Limb (tissue), 2 donors: ENCODE results near the gene KCNK6.
"Not testable (repeated sequence)": the region's sequence is repeated elsewhere in the genome, so short reads cannot be mapped to it uniquely, and the experiment has no call there.

Experiments
- DNase-seq, 2 donors: peaks; one replicate each; pipeline ENCODE4 v3.0.0-alpha.2; 2016; ENCODE audit errors: extremely low spot score in 2 of 2

The KCNK6 gene

DNA sequence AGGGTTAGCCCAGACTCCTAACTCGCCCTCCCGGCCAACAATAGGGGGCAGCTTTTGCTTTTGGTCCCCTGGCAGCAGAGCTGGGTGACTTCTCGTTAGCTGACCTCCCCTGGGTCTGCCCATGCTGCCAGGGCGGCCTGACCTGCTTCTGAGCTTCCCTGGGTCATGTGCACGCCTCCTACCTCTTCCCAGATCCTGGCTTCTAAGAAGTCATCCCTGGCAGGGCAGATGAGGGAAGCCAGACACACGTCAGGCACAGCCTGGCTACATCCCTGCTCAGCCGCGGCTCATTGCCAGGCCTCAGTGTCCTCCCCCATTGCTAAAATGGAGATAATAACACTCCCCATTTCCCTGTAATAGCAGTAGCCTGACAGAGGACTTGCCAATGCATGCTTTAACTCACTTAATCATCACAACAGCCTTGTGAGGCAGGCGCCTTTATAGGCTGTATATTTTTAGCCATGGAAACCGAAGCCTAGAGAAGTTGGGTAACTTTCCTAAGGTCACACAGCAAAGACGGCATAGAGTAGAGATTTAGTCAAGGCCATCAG is 2.1 kb downstream of the KCNK6 start:
- DNase-seq, result no peak

DNA sequence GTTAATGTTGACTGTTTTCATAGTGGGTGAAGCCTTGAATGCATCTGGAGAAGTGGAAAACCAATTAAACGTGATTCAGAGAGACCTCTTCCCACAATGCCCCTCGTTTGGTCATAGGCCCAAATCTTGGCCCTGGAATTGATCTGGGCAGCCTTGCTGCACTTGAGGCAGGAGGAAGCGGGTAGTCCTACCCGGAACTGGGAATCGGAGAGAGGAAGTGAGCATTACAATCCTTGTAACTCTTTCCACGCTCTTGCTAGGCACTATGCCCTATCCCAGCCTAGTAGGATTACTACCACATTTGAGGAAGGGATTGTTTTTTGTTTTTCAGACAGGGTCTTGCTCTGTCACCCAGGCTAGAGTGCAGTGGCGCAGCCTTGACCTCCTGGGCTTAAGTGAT is 3.6 kb downstream of the KCNK6 start:
- no peak for DNase-seq

DNA sequence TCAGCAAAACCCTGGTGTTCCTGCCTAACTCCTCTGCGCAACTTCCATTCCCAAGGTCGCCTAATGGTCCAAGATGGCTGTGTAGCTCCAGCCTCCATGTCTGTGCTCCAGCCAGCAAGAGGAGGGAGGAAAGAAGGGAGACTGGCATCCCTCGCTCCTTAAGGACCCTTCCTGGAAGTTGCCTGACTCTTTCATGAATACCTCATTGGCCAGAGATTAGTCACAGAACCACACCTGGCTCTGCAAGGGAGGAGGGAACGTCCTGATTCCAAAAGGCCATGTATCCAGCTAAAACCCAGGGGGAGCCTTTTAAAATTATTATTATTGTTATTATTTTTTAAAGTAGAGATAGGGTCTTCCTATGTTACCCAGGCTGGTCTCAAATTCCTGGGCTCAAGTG is 4.8 kb downstream of the KCNK6 start:
- DNase-seq, result no peak

DNA sequence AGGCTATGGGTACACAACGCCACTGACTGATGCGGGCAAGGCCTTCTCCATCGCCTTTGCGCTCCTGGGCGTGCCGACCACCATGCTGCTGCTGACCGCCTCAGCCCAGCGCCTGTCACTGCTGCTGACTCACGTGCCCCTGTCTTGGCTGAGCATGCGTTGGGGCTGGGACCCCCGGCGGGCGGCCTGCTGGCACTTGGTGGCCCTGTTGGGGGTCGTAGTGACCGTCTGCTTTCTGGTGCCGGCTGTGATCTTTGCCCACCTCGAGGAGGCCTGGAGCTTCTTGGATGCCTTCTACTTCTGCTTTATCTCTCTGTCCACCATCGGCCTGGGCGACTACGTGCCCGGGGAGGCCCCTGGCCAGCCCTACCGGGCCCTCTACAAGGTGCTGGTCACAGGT is 6.9 kb downstream of the KCNK6 start:
- DNase-seq, result no peak

DNA sequence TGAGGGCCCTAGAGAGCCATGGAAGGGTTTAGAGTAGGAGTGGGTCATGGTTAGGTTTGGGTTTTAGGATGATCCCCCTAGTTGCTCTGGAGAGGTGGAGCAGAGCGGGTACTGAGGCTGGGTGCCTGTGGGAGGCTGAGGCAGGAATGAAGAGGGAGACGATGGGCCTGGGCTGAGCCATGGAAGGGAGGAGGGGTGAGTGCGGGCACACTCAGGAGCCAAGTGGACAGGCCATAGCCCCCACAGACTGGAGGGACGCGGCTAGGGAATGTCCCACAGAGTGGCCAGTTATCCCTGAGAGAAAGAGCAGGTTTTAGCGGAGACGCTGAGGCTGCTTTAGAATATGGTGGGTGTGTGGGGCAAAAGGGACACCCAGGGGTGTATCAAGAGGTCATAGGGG is 10.0 kb downstream of the KCNK6 start:
- no peak for DNase-seq

DNA sequence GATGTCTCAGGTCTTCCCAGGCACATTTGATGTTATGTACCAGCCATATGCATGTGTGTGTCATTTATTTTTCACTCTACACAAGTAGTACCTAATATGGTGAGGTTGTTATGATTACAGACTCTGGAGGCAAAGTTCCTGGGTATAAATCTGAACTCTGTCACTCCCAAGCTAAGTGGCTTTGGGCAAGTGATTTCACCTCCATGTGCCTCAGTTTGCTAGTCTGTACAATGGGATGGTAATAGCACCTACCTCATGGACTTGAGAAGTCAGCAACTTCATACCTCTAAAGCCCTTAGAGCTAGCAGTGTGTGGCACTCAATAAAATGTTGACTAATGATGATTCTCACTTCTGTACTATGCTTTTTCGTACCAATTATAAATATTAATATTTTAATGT is 12.1 kb downstream of the KCNK6 start:
- no peak for DNase-seq

DNA sequence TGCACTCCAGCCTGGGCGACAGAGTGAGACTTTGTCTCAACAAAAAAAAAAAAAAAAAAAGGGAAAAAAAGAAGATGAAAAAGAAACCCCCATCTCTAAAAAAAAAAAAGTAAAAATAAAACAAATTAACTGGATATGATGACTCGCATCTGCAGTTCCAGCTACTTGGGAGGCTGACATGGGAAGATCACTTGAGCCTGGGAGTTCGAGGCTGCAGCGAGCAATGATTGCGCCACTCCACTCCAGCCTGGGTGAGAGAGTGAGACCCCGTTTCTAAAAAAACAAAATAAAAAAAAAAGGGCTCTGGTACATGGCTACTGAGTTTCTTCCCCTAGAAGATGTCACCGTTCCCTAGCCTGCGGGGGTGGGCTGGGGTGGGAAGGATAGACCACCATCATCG is 13.6 kb downstream of the KCNK6 start:
- no peak for DNase-seq

DNA sequence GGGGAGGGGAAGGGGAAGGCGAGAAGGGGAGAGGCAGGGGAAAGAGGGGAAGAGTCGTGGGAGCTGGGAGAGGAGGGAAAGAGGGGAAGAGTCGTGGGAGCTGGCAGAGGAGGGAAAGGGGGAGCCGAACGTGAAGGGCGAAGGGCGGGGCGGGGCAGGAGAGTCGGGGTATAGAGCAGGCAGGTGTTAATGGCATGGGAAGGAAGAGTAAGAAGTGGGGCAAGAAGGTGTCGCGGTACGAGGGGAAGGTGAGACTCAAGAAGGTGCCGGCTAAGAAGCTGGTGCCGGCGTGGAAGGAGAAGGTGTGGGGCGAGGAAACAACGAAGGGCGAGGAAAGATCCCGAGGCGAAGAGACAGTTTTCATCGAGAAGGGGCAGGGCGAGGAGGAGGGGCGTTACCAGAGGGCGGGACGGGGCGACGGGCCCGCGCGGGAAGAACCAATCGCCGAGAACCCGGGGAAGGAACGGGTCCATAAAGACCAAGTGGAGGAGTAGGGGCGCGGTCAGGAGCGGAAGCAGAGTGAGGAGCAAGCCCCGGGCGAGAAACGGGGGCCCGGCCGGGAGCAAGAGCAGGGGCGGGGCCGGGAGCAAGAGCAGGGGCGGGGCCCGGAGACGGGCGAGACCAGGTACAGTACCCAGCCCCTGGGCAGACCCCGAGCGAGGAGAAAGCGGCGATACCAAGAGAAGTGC is 16.4 kb downstream of the KCNK6 start:
- DNase-seq, result peak; percentile 94 to 95

DNA sequence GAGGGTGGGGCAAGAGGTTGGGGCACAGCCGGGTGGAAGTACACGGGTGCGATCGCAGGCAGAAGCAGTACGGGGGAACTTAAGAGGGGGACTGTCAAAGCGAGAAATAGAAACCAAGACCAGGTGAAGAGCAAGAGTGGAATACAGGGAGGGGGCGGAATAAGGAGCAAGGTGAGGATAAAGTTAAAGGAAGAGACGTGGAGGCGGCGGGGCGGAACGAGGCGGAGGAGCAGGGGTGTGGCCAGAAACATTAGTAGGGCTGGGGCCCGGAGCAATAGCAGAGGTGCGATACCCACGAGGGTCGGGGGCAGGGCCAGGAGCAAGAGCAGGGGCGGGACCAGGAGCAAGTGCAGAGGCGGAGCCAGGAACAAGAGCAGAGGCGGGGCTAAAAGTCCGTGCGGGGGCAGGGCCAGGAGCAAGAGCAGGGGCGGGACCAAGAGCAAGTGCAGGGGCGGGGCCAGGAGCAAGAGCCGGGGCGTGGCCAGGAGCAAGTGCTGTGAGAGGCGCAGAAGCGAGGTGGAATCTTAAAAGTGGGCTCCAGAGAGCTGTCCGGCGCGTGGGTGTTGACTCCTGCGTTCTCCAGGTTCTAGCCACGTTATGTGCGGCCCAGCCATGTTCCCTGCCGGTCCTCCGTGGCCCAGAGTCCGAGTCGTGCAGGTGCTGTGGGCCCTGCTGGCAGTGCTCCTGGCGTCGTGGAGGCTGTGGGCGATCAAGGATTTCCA is 17.2 kb downstream of the KCNK6 start:
- peak; percentile 92 to 94 for DNase-seq

DNA sequence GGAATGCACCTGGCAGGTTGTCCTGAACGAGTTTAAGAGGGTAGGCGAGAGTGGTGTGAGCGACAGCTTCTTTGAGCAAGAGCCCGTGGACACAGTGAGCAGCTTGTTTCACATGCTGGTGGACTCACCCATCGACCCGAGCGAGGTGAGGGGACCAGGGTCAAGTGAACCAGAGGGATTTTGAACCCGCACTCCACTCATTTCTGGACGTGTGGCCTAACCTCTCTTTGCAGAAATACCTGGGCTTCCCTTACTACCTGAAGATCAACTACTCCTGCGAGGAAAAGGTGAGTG is 17.7 kb downstream of the KCNK6 start:
- no peak for DNase-seq

DNA sequence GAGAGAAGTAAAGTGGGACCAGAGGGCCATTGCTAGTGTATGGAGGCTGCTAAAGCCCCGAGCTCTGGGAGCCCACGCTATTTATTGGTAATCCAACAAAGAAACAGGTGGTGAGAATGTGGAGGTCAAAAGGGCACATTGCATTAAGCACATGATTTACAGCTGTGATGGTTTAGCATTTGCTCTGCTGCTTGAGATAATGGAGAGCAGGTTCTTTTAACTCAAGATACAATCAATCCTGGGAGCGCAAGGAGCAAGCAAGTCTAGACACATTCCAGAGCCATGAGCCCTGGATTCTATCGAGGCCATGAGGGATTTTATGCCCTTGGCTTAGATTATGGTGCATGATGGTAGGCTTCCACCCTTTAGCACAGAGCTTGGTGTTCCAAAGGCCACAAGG is 19.4 kb downstream of the KCNK6 start:
- not testable (repeated sequence) for DNase-seq

DNA sequence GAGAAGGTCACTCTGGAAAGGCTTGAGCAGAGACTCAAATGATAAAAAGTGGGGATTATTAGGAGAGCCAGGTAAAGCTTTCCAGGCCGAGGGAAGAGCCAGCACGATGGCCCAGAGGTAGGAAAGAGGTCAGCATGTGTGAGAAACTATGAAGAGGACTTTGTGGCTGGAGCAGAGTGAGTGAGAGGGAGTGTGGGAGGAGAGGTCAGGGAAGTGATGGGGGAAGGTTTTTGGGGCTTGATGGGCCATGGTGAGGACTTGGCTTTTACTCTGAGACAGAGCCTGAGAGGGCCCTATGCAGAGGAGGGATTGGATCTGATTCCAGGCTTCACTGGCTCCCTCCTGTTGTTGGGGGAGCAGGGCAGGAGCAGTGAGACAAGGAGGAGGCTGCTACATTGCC is 21.3 kb downstream of the KCNK6 start:
- no peak for DNase-seq

DNA sequence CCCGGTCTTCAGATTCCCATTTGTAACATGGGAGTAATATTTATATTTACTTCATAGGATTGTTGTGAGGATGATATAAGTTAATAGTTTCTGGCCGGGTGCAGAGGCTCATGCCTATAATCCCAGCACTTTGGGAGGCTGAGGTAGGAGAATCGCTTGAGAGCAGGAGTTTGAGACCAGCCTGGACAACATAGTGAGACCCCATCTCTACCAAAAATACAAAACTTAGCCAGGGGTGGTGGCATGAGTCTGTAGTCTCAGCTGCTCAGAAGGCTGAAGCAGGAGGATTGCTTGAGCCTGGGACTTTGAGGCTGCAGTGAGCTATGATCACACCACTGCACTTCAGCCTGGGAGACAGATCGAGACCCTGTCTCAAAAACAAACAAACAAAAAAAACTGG is 27.2 kb downstream of the KCNK6 start:
- DNase-seq, result no peak

DNA sequence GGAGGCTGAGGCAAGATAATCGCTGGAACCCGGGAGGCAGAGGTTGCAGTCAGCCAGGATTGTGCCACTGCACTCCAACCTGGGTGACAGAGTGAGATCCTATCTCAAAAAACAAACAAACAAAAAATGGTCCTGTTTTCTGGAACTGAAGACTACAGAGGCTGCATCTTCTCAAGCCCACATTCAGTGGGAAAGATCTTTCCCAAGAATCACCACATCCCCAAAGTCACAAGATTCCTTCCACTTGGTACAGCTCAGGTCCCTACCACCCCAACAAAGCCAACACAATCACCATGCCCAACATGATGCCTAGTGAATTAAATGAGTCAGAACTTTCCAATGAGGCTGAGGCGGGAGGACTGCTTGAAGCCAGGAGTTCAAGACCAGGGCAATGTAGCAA is 31.2 kb downstream of the KCNK6 start:
- DNase-seq, result no peak

DNA sequence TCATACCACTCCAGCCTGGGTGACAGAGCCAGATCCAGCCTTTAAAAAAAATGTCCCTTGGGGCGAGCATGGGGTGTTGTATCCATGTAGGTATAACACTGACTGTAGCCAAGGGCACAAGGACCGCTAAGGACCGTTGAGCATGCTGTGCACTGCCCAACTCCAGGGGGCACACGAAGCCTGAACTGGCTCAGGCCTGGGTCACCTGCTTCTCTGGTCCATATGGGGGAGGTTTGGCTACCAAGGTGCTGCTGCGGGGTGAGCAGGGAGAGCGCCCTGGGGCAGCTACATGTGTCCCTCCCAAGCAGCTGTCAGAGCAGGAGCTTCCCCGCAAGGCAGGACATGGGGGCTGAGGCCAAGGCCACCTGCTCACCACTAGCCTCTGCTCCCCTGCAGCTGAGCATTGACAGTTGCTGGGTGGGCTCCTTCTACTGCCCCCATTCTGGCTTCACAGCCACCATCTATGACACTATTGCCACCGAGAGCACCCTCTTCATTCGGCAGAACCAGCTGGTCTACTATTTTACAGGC is 32.3 kb downstream of the KCNK6 start:
- no peak for DNase-seq

DNA sequence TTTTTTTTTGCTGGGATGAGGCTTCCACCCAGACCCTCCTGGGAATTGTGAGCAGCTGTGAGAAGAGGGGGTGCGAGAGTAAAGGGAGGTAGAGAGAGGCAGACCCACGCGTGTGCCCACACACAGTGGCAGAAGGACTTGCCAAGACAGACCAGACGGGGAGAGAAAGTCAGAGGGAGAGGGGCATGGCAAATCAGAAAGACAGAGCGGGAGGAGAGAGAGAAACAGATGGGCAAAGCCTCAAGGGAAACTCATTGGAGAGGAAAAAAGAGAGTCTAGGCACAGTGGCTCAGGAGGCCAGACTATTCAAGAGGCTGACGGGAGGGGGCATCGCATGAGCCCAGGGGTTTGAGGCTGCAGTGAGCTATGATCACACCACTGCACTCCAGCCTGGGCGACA is 33.0 kb downstream of the KCNK6 start:
- DNase-seq, result no peak

DNA sequence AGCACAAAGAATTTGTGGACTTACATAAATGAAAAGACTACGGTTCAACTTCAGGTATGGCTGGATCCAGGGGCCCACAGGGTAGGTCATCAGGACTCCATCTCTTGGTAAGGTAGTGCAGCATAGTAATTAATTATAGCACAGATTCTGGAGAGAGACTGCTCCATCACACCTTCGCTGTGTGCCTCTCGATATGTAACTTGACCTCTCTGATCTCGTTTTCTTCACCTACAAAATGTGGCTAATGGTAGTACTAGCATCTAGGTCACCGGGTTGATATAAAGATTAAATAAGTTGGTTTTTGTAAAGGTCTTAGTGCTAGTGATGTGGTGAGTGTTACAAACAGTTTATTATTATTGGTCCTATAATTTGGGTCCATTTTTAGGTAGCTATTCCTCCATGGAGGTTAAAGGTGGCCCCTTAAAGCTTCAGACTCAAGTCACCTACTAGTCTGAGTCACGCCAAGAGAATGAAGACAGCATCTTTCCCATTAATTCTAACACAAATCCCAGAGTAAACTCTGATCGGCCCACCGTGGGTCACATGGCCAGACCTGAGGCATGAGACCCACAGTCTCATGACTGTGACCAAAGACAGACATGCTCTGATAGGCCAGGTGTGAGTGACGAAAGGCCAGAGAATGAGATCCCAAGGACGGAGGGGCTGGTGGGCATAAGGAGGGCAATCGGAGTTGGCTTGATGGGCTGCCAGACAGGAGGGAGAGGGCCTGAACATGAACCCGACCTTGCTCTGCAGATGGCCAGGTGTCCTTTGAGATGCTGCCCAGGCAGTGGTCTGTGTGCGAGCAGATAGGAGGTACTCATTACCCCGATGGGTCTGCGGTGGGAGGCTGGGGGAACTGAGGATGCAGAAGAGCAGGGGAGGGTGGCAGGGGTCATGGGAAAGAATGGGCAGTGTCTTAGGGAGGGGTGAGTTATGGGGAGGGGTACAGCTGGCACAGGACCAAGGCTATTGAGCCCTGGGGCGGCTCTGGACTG is 36.4 kb downstream of the KCNK6 start:
- no peak for DNase-seq

DNA sequence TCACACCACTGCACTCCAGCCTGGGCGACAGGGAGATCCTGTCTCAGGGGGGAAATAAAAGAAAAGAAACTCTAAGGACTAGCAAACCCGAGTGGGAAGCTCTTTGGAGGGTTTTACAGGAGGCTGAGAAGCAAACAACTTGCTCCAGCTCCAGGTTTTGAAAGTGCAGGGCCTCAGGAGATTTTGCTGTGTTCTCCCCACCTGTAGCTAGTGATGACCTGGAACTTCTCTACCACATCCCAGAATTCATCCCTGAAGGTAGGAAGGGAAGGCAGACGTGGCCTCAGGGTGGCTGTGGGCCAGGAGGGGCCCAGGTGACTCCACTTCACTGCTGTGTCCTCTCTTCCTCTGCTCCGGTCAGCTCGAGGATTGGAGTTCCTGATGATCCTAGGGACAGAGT is 38.4 kb downstream of the KCNK6 start:
- no peak for DNase-seq

DNA sequence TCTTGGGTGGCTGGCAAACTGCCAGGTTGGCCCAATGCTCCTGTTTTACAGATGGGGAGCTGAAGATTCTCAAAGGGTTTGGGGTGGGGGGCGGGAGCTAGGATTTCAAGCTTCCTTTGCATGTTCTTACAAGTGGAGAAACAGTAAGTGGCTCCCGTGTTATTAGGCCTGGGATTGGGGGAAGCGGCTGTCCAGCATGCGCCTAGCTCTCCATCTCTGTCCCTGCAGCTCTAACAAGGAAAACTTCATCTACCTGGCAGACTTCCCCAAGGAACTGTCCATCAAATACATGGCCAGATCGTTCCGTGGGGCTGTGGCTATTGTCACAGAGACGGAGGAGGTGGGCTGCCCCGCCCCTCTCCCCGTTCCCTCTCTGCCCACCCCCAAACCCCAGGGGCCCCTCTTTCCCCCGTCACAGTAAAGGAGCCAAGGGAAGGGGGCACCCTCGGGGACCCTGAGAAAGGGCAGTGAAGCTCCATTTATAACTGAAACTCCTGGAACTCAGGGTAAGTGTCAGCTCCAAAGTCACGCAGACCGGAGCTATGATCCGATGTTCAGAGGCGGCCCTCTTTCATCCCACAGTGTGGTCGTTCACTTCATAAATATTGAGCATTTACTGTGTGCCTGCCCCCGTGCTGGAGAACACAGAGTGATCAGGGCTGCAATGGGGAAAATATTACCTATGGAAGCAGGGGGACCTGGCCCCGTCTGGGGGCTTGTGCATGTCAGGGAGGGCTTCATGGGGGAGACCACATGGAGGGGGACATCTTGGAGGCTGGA is 39.8 kb downstream of the KCNK6 start:
- no peak for DNase-seq

DNA sequence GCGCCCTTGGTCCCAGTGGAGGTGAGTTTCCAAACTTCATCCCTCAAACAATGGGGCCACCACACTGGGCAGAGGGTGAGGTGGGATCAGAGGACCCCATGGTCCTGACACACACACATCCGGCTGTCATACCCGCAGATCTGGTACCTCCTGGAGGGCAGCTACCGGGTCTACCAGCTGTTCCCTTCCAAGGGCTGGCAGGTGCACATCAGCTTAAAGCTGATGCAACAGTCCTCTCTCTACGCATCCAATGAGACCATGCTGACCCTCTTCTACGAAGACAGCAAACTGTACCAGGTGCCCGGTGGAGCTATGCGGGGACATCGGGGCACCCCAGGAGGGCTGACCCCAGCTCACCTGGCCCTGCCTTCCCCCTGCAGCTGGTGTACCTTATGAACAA is 40.7 kb downstream of the KCNK6 start:
- DNase-seq, result no peak
